ENCODE measurements around the gene TCHP.

DNA sequence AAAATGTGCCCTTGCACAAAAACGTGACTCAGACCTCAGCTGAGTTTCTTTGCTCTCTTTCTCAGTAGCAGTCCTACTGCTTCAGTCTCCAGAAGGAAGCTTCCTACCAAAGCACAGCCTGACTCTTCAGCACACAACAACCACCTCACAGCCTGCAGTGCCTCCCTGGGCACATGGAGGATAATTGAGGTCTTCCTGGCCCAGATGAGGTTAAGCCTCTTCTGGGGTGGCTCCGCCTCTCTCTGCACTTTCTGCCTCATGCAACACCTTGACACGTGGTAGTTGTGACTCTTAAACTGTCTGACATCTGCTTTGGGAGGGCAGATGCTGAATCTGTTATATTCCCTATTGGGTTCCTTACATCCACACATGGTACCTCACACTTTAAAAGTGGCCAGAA is 62.3 kb downstream of the TCHP start:
- TF ChIP-seq POLR2A (IDR thresholded peaks at IDR 0.05; ENCODE audit: low read length) (no peak), GATA1 (IDR thresholded peaks at IDR 0.05; ENCODE audit: low read depth, low read length) (no peak)
